ENCODE results near the gene ARHGEF39.

DNA sequence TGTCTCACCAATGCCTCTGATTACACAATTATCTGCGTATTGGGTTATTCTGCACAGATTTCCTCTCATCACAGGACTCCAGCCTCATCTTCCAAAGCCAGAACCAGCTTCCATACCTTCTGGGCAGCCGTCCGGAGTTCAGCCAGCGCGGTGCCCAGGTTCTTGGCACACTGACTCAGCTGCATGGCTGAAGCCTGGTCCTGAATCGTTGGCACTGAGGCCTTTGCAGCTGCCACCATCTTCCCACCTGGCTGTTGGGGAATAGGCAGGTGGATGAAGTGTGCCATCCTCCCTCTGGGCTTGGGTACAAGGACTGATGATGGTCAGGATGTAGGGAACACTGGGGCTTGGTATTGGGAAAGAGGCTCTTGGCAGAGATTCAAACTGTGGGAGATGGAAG lies 49.1 kb upstream of the ARHGEF39 start:
- no peak for TF ChIP-seq EZH2 (IDR thresholded peaks at IDR 0.05; ENCODE audit: insufficient read depth, poor library complexity, severe bottlenecking)
- no peak for TF ChIP-seq EZH2phosphoT487 (IDR thresholded peaks at IDR 0.05; ENCODE audit: insufficient read depth, low read depth)
